ENCODE data around the gene C22orf42.
"Not testable (repeated sequence)": the region's sequence is repeated elsewhere in the genome, so short reads cannot be mapped to it uniquely, and the experiment has no call there.

C22orf42 gene

GRCh38 chr22:32154727-32155126 is 4.4 kb downstream of the C22orf42 start:
- not testable (repeated sequence) for H3K4me3 Mint-ChIP-seq; H3K9me3 Mint-ChIP-seq (ENCODE audit: low read depth); H3K4me1 Mint-ChIP-seq (ENCODE audit: low read depth); H3K36me3 Mint-ChIP-seq; H3K27ac Mint-ChIP-seq; H3K27me3 Mint-ChIP-seq

GRCh38 chr22:32151641-32152040 is 7.5 kb downstream of the C22orf42 start:
- H3K27me3 Mint-ChIP-seq; H3K27ac Mint-ChIP-seq; H3K4me1 Mint-ChIP-seq (ENCODE audit: low read depth); H3K9me3 Mint-ChIP-seq (ENCODE audit: low read depth); H3K36me3 Mint-ChIP-seq; H3K4me3 Mint-ChIP-seq: not testable (repeated sequence)

- not testable (repeated sequence) for H3K4me3 Mint-ChIP-seq; H3K27me3 Mint-ChIP-seq; H3K9me3 Mint-ChIP-seq (ENCODE audit: low read depth); H3K36me3 Mint-ChIP-seq; H3K27ac Mint-ChIP-seq; H3K4me1 Mint-ChIP-seq (ENCODE audit: low read depth)
These were observed 8.5 kb downstream of the C22orf42 start for GRCh38 chr22:32150647-32151046.

GRCh38 chr22:32148372-32148771 is 10.7 kb downstream of the C22orf42 start:
- peaks cover 20% of the 10 kb centered on the region for H3K4me1 Mint-ChIP-seq (ENCODE audit: low read depth)
- not testable (repeated sequence) for H3K9me3 Mint-ChIP-seq (ENCODE audit: low read depth); H3K36me3 Mint-ChIP-seq; H3K4me3 Mint-ChIP-seq; H3K27ac Mint-ChIP-seq; H3K27me3 Mint-ChIP-seq

GRCh38 chr22:32147128-32147527 is 12.0 kb downstream of the C22orf42 start:
- not testable (repeated sequence) for H3K9me3 Mint-ChIP-seq (ENCODE audit: low read depth); H3K27ac Mint-ChIP-seq; H3K27me3 Mint-ChIP-seq; H3K36me3 Mint-ChIP-seq; H3K4me3 Mint-ChIP-seq
- H3K4me1 Mint-ChIP-seq (ENCODE audit: low read depth) = peaks cover 29% of the 10 kb centered on the region

GRCh38 chr22:32144496-32145274 is 14.4 kb downstream of the C22orf42 start:
- peaks cover 35% of the 10 kb centered on the region for H3K4me1 Mint-ChIP-seq (ENCODE audit: low read depth)
- H3K4me3 Mint-ChIP-seq = peak overlapping the region; percentile 15
- peaks cover 3% of the 10 kb centered on the region for H3K9me3 Mint-ChIP-seq (ENCODE audit: low read depth)
- peaks cover 3% of the 10 kb centered on the region for H3K36me3 Mint-ChIP-seq
- no peaks in the 10 kb centered on the region for H3K27me3 Mint-ChIP-seq
- peak overlapping the region; percentile 37 for H3K27ac Mint-ChIP-seq

- Mint-ChIP-seq H3K4me3 (peak overlapping the region; percentile 18), H3K27me3 (no peaks in the 10 kb centered on the region), H3K36me3 (no peaks in the 10 kb centered on the region), H3K9me3 (ENCODE audit: low read depth) (peaks cover 3% of the 10 kb centered on the region), H3K4me1 (ENCODE audit: low read depth) (peaks cover 45% of the 10 kb centered on the region), H3K27ac (peak overlapping the region; percentile 87)
These were observed 16.5 kb downstream of the C22orf42 start for GRCh38 chr22:32142600-32142999.

- not testable (repeated sequence) for H3K27me3 Mint-ChIP-seq; H3K4me3 Mint-ChIP-seq; H3K9me3 Mint-ChIP-seq (ENCODE audit: low read depth); H3K27ac Mint-ChIP-seq; H3K36me3 Mint-ChIP-seq
- H3K4me1 Mint-ChIP-seq (ENCODE audit: low read depth) = peaks cover 50% of the 10 kb centered on the region
These were observed 18.4 kb downstream of the C22orf42 start for GRCh38 chr22:32140688-32141087.

GRCh38 chr22:32138576-32138975 is 20.5 kb downstream of the C22orf42 start:
- not testable (repeated sequence) for H3K36me3 Mint-ChIP-seq; H3K9me3 Mint-ChIP-seq (ENCODE audit: low read depth); H3K27me3 Mint-ChIP-seq
- Mint-ChIP-seq H3K4me3 (peak overlapping the region; percentile 80), H3K27ac (peak overlapping the region; percentile 74), H3K4me1 (ENCODE audit: low read depth) (peaks cover 37% of the 10 kb centered on the region)

GRCh38 chr22:32137731-32138324 is 21.3 kb downstream of the C22orf42 start:
- Mint-ChIP-seq H3K4me1 (ENCODE audit: low read depth) (peaks cover 33% of the 10 kb centered on the region), H3K4me3 (peak overlapping the region; percentile 80), H3K27ac (peak overlapping the region; percentile 74)
- not testable (repeated sequence) for H3K36me3 Mint-ChIP-seq; H3K9me3 Mint-ChIP-seq (ENCODE audit: low read depth); H3K27me3 Mint-ChIP-seq

- not testable (repeated sequence) for H3K27me3 Mint-ChIP-seq; H3K36me3 Mint-ChIP-seq; H3K27ac Mint-ChIP-seq; H3K9me3 Mint-ChIP-seq (ENCODE audit: low read depth)
- Mint-ChIP-seq H3K4me3 (peak overlapping the region; percentile 80), H3K4me1 (ENCODE audit: low read depth) (peaks cover 25% of the 10 kb centered on the region)
These were observed 22.2 kb downstream of the C22orf42 start for GRCh38 chr22:32136881-32137280.

GRCh38 chr22:32135958-32136357 is 23.1 kb downstream of the C22orf42 start:
- H3K4me3 Mint-ChIP-seq; H3K9me3 Mint-ChIP-seq (ENCODE audit: low read depth); H3K27ac Mint-ChIP-seq; H3K36me3 Mint-ChIP-seq; H3K27me3 Mint-ChIP-seq: not testable (repeated sequence)
- H3K4me1 Mint-ChIP-seq (ENCODE audit: low read depth) = peaks cover 22% of the 10 kb centered on the region

- H3K27me3 Mint-ChIP-seq; H3K9me3 Mint-ChIP-seq (ENCODE audit: low read depth); H3K4me3 Mint-ChIP-seq; H3K36me3 Mint-ChIP-seq; H3K27ac Mint-ChIP-seq: not testable (repeated sequence)
- H3K4me1 Mint-ChIP-seq (ENCODE audit: low read depth) = peaks cover 22% of the 10 kb centered on the region
These were observed 24.3 kb downstream of the C22orf42 start for GRCh38 chr22:32134796-32135195.

GRCh38 chr22:32132783-32133182 is 26.3 kb downstream of the C22orf42 start:
- peaks cover 14% of the 10 kb centered on the region for H3K4me1 Mint-ChIP-seq (ENCODE audit: low read depth)
- no peaks in the 10 kb centered on the region for H3K27me3 Mint-ChIP-seq
- no peak overlapping the region for H3K27ac Mint-ChIP-seq
- no peaks in the 10 kb centered on the region for H3K9me3 Mint-ChIP-seq (ENCODE audit: low read depth)
- no peak overlapping the region for H3K4me3 Mint-ChIP-seq
- H3K36me3 Mint-ChIP-seq = no peaks in the 10 kb centered on the region

- Mint-ChIP-seq H3K36me3 (no peaks in the 10 kb centered on the region), H3K27ac (no peak overlapping the region), H3K27me3 (no peaks in the 10 kb centered on the region), H3K4me3 (no peak overlapping the region), H3K9me3 (ENCODE audit: low read depth) (no peaks in the 10 kb centered on the region), H3K4me1 (ENCODE audit: low read depth) (peaks cover 7% of the 10 kb centered on the region)
These were observed 27.0 kb downstream of the C22orf42 start for GRCh38 chr22:32132126-32132525.

GRCh38 chr22:32130464-32130863 is 28.6 kb downstream of the C22orf42 start:
- H3K27ac Mint-ChIP-seq = no peak overlapping the region
- H3K27me3 Mint-ChIP-seq = no peaks in the 10 kb centered on the region
- H3K36me3 Mint-ChIP-seq = no peaks in the 10 kb centered on the region
- no peak overlapping the region for H3K4me3 Mint-ChIP-seq
- H3K4me1 Mint-ChIP-seq (ENCODE audit: low read depth) = peaks cover 9% of the 10 kb centered on the region
- H3K9me3 Mint-ChIP-seq (ENCODE audit: low read depth) = no peaks in the 10 kb centered on the region

Measured in activated naive CD8-positive, alpha-beta T cell (primary cell).